ENCODE data around the gene HK2.

The HK2 gene

DNA sequence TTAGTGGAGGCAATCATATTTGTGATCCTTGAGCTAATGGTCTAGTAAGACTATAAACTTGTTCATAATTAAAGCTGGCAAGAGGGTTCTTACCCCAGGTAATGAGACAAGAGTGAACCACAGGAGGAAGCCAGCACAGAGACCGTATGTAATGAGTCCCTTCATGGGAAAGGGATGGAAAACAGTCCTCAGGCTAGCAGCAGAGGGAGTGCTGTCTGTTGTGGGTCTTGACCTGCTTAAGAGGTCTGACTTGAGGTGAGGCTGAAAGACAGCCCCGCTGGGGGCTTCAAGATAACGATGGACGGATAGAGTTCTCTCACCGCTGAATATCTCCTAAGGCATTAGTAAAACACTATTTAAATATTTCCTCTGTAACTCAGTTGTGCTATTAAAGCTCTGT lies 108.3 kb downstream of the HK2 start:
- Histone ChIP-seq H3K4me3 (ENCODE audit: low read length) (no peak overlapping the region), H3K9me3 (ENCODE audit: control insufficient read depth, low read length) (no peaks in the 10 kb centered on the region), H3K36me3 (ENCODE audit: control insufficient read depth, insufficient read depth, low read length) (no peaks in the 10 kb centered on the region), H3K27me3 (ENCODE audit: control insufficient read depth, insufficient read depth, low read length) (no peaks in the 10 kb centered on the region), H3K9ac (ENCODE audit: low read length) (no peak overlapping the region), H3K4me1 (ENCODE audit: control insufficient read depth, insufficient read depth, low read length) (no peaks in the 10 kb centered on the region)

Measured in mucosa of stomach (tissue), 1 donor.